Choroid plexus epithelial cell (primary cell): ENCODE measurements around the gene NKX1-1.

Experiments used
- DNase-seq: peaks from one replicate; pipeline ENCODE4 v3.0.0-alpha.2; 2010; ENCODE audit warnings: low read depth
- H3K4me3 ChIP-seq: 2 replicates; pipeline ENCODE4 v1.5.1; 2011; ENCODE audit warnings: low read depth, mild to moderate bottlenecking, control low read depth, low read length, moderate library complexity
- CTCF ChIP-seq: conservative IDR thresholded peaks from 2 replicates; pipeline ENCODE4 v1.5.1; 2011; ENCODE audit warnings: low read depth, mild to moderate bottlenecking, control low read depth, inconsistent platforms, low read length, moderate library complexity

NKX1-1 gene

DNA sequence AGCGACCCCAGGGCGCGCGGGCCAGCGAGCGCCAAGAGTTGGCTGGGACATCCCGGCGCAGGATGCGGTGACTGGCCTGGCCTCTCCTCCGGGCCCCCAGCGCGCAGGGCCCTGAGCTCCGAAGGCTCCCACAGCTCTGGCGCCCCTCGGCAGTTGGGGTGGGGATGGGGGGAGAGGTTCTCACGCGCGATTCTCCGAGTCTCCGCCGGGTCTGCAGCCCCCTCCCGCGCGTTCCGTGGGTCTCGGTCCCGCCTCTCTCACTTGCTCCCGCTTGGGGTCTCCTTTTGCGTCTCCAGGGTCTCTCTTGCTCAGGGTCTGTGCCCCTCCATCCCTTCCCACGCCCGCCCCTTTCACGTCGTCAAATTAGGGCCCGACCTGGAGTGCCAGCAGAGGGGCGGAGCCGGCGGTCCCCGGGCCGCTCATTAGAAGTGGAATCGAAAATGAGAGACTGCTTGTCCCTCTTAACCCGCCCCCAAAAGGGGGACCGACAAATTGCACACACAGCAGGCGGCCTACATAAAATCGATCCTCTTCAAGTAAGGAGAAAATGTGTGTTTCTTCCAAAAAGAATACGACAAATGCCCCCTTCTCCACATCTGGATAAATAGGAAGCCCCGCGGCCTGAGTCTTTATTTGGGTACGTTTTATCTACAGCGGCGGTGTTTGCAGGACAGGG, 877 bp upstream of the NKX1-1 start:
- no peak for TF ChIP-seq CTCF
- DNase-seq = no peak
- H3K4me3 ChIP-seq = no peak overlapping the region

GRCh38 chr4:1405636-1406393, 427 bp downstream of the NKX1-1 start:
- no peak overlapping the region for H3K4me3 ChIP-seq
- no peak for DNase-seq
- TF ChIP-seq CTCF = no peak

DNA sequence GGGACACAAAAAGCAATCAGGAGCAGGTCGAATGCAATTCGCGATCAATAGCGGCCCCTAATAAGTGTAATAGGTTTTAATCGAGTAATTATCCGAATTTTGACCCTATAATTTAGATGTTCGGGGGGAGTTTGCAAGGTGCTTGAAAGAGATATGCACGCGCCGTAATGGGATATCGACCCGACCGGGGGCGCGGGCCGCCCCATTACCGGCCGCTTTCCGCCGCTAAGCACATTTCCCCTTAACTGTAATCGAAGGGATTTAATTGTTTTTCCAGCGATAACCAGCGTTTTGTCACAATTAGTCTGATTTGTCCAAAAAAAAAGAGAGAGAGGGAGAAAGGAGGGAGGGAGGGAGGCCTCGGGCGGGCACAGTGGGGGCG, 997 bp downstream of the NKX1-1 start:
- no peak overlapping the region for H3K4me3 ChIP-seq
- no peak for DNase-seq
- TF ChIP-seq CTCF = no peak

- H3K4me3 ChIP-seq = no peak overlapping the region
- TF ChIP-seq CTCF = no peak
- no peak for DNase-seq
Measured at GRCh38 chr4:1404573-1405253, 1.5 kb downstream of the NKX1-1 start.

GRCh38 chr4:1403591-1404572, 2.4 kb downstream of the NKX1-1 start:
- no peak for DNase-seq
- TF ChIP-seq CTCF = no peak
- H3K4me3 ChIP-seq = no peak overlapping the region

DNA sequence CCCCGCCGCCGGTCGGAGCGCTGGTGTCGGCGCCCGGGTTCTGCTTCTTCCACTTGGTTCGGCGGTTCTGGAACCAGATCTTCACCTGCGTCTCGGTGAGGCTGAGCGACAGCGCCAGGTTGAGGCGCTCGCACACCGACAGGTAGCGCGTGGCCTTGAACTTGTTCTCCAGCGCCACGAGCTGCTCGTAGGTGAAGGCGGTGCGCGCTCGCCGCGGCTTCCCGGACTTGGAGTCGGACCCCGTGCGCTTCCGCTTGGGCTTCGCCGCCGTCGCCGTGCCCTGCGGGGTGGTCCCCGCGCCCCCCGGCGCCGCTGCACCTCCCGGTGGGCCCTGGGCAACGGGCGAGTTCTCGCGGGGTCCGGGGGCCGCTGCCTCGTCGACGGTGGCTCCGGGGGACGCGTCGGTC, 3.1 kb downstream of the NKX1-1 start:
- no peak overlapping the region for H3K4me3 ChIP-seq
- TF ChIP-seq CTCF = no peak
- DNase-seq = no peak
